Stimulated activated CD8-positive, alpha-beta memory T cell treated with anti-CD3 and anti-CD28 coated beads, Interleukin-15, amount 100 ng/mL, for 4 hours (primary cell): Measurements from ENCODE around the gene RPL37A.

ENCODE experiments used
- DNase-seq, 2 donors: peaks; one replicate each; pipeline ENCODE4 v3.0.0-alpha.2; 2020; ENCODE audit warnings: low read depth in 2 of 2

The RPL37A gene

DNA sequence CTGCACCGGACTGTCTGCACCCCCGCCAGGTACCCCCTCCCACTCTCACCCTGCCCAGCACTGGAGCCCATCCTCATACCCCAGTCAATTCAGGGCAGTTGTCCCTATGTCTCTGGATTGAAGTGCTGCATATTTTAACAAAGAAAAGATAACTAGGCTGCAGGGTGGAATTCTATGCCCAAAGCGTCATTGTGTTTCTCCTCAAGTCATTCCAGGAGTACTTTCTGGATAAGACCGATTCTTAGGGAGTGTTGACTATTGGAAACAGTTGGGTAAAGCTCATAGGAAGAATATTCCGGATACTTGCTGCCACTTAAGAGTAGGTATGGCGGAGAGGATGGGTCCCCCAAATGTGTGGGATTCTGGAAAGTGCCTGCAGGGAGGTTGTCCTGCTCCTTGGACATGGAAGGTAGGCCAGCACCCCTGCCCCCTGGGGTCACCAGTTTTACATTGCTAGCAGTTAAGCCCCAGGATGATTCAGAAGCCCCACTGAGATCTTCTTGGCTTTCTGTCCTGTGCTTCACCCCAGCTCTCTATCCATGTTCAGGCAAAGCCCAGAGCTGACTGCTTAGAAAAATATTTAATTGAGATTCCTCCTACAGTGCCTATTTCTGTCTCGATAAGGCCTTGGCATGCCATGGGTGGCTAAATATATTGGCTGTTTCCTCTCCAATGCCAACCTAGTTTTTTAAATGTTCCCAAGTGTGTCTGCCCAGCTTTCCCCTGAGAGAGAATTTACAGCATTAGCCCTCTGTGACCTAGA, 48.2 kb downstream of the RPL37A start:
- no peak for DNase-seq

- no peak for DNase-seq
These were observed 50.3 kb downstream of the RPL37A start for GRCh38 chr2:216548901-216549331.

GRCh38 chr2:216549926-216550690, 51.5 kb downstream of the RPL37A start:
- no peak for DNase-seq

DNA sequence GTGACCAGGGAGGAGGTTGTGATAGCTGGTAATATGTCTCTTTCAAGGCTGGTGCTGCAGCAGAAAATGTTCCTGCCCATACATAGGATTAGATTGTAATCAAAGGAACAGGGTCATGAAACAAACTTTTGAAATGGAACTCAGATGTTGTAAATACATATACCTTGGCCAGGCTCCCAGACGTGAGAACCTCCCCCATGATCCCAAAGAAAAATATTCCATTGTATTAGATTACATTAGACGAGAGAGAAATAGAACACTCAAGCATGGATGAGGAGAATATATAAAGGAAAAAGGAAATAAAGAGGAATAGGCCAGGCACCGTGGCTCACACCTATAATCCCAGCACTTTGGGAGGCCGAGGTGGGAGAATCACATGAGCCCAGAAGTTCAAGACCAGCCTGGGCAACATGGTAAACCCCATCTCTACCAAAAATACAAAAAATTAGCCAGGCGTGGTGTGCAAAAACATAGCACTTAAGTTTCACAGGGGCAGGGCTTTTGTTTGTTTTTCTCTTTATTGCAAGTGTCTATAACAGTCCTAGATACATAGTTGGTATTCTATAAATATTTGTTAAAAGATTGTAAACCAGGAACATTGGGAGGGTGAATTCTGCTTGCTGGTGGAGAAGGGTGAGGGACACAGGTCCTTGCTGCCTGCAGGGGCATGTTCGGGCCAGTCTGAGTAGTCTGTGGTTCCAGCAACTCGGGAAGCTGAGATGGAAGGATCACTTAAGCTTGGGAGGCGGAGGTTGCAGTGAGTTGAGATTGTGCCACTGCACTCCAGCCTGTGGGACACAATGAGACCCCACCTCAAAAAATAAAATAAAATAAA, 52.8 kb downstream of the RPL37A start:
- DNase-seq = no peak

- no peak for DNase-seq
These were observed 54.4 kb downstream of the RPL37A start for GRCh38 chr2:216553093-216553478.
